Stomach smooth muscle (tissue), 2 donors: ENCODE results near the gene CTBP2.
"Not testable (repeated sequence)": the region's sequence is repeated elsewhere in the genome, so short reads cannot be mapped to it uniquely, and the experiment has no call there.

ENCODE experiments used
- H3K27ac ChIP-seq: one replicate; pipeline ENCODE4 v1.7.0; 2013; ENCODE audit warnings: mild to moderate bottlenecking, low read length, inconsistent platforms
- H3K27me3 ChIP-seq, 2 donors: one replicate each; pipeline ENCODE4 v1.7.0; 2013; ENCODE audit warnings: low read length in 2 of 2; ENCODE audit not compliant: insufficient read depth in 2 of 2, control insufficient read depth in 1 of 2
- H3K36me3 ChIP-seq, 2 donors: one replicate each; pipeline ENCODE4 v1.7.0; 2013; ENCODE audit warnings: low read length in 2 of 2; ENCODE audit not compliant: control insufficient read depth in 2 of 2, insufficient read depth in 2 of 2
- H3K4me1 ChIP-seq: one replicate; pipeline ENCODE4 v1.7.0; 2013; ENCODE audit warnings: low read length; ENCODE audit not compliant: control insufficient read depth, insufficient read depth
- H3K4me3 ChIP-seq, 2 donors: one replicate each; pipeline ENCODE4 v1.7.0; 2013; ENCODE audit warnings: low read length in 2 of 2
- H3K9ac ChIP-seq, 2 donors: one replicate each; pipeline ENCODE4 v1.7.0; 2013; ENCODE audit warnings: low read length in 2 of 2, mild to moderate bottlenecking in 1 of 2
- H3K9me3 ChIP-seq, 2 donors: one replicate each; pipeline ENCODE4 v1.7.0; 2013; ENCODE audit warnings: low read length in 2 of 2; ENCODE audit not compliant: control insufficient read depth in 2 of 2
- donor health status: healthy.
- donor health status: Pancreatic carcinoma.

CTBP2 gene

GRCh38 chr10:124990671-124991625 lies 169.4 kb downstream of the CTBP2 start:
- Histone ChIP-seq H3K9ac (no peak overlapping the region), H3K27ac (no peak overlapping the region), H3K36me3 (peaks cover 46 to 54% of the 10 kb centered on the region in 2 donors)

DNA sequence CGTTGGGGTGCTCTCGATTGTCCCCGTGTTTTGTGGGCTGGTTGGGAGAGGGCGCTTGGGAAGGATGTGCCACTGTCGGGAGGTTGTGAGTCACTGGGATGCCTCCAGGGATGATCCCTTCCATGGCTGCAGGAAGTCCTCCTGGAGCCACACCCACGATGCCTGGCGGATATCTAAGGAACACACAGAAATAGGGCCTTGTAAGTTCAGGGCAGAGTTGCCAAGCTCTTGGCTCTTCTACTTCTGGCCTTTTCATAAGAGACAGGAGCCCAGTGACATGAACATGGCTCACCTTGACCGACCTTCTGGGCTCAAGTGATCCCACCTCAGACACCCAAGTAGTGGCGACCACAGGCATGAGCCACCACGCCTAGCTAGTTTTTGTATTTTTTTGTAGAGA lies 170.8 kb downstream of the CTBP2 start:
- Histone ChIP-seq H3K27ac (no peak overlapping the region), H3K36me3 (peaks cover 46% of the 10 kb centered on the region in 2 donors), H3K4me1 (peaks cover 3% of the 10 kb centered on the region), H3K27me3 (no peaks in the 10 kb centered on the region), H3K4me3 (no peak overlapping the region), H3K9ac (no peak overlapping the region), H3K9me3 (no peaks in the 10 kb centered on the region)

More at GRCh38 chr10:124990671-124991625, 169.4 kb downstream of the CTBP2 start:
- Histone ChIP-seq H3K27me3 (no peaks in the 10 kb centered on the region), H3K9me3 (no peaks in the 10 kb centered on the region), H3K4me3 (no peak overlapping the region), H3K4me1 (peaks cover 6% of the 10 kb centered on the region)

GRCh38 chr10:124988753-124989152 lies 171.6 kb downstream of the CTBP2 start:
- peaks cover 39 to 43% of the 10 kb centered on the region in 2 donors for H3K36me3 ChIP-seq
- not testable (repeated sequence) for H3K4me1 ChIP-seq, H3K27ac ChIP-seq, H3K9ac ChIP-seq, H3K4me3 ChIP-seq, H3K9me3 ChIP-seq, H3K27me3 ChIP-seq

DNA sequence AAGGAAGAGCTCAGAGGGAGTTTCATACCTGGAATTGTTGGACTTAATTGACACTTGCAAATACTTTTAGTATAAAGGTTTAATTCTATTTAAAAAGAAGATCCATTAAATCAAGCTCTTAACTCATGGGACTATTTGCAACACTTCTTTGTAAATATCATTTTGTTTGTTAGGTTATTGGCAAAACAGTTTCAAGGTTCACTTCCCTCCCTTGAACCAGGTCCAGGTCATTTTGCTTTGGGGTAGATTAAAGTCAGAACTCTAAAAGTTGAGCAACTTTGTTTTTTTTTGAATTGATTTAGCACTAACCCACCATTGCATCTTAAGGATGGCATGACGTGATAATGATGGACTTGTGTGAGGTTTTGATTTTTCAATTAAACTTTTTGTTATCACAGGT lies 172.6 kb downstream of the CTBP2 start:
- H3K36me3 ChIP-seq: peaks cover 35 to 42% of the 10 kb centered on the region in 2 donors
- no peak overlapping the region for H3K9ac ChIP-seq
- peaks cover 3% of the 10 kb centered on the region for H3K4me1 ChIP-seq
- H3K4me3 ChIP-seq: no peak overlapping the region
- no peak overlapping the region for H3K27ac ChIP-seq
- no peaks in the 10 kb centered on the region for H3K27me3 ChIP-seq
- H3K9me3 ChIP-seq: no peaks in the 10 kb centered on the region

DNA sequence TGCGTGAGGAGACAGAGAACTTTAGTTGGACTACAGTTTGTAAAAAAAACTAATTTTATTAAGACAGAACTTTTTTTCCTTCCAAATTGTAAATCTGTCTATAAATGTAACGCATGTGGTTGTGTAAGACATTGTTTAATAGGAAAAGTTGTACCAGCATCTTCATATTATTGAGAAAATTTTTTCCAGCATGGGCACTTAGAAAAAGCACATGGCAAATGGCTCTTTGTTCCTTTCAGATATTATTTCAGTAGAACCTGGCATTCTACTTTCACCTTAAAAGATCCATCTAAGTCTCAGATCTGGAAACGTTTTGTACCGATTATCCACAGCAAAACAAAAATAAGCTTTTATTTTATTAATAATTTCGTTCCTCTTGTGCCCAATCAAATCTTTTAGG lies 175.2 kb downstream of the CTBP2 start:
- Histone ChIP-seq H3K4me1 (no peaks in the 10 kb centered on the region), H3K27me3 (no peaks in the 10 kb centered on the region), H3K9ac (no peak overlapping the region), H3K27ac (no peak overlapping the region), H3K9me3 (no peaks in the 10 kb centered on the region), H3K36me3 (peaks cover 26 to 34% of the 10 kb centered on the region in 2 donors), H3K4me3 (no peak overlapping the region)

DNA sequence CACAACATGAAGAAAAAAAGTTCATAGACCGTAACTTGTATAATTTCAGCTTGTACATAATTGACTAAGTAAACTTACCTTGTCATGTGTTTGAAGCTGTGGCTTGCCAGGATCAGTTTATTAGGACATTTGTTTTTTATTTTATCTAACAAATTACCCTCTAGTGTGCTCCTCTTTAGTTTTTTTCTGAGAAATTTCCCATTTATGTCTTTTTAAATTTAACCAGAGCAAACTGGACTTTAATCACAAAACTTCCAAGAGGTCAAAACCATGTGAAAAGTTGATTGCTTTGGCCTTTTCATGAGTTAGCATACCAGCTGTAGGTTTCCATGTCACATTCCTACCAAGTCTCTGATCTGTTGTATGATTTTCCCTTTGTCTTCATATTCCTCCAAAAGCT lies 176.0 kb downstream of the CTBP2 start:
- Histone ChIP-seq H3K4me3 (no peak overlapping the region), H3K9me3 (no peaks in the 10 kb centered on the region), H3K27me3 (no peaks in the 10 kb centered on the region), H3K36me3 (peaks cover 23 to 31% of the 10 kb centered on the region in 2 donors), H3K9ac (no peak overlapping the region), H3K4me1 (no peaks in the 10 kb centered on the region), H3K27ac (no peak overlapping the region)

DNA sequence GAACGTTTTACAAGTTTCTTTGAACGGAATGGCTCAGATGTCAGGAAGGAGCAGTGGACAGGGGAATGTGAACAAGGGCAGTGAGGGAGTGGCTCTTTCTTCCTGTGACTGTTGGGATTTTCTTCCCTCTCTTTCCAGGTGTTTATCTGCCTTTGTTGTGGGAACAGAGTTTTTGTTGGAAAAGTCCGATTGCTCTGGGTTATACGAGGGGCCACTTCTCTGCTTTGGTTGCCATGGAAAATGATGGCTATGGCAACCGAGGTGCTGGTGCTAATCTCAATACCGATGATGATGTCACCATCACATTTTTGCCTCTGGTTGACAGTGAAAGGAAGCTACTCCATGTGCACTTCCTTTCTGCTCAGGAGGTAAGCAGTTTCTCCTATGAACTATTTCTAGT lies 177.0 kb downstream of the CTBP2 start:
- no peak overlapping the region for H3K27ac ChIP-seq
- H3K9ac ChIP-seq: no peak overlapping the region
- H3K9me3 ChIP-seq: no peaks in the 10 kb centered on the region
- no peaks in the 10 kb centered on the region for H3K4me1 ChIP-seq
- H3K36me3 ChIP-seq: peaks cover 23 to 31% of the 10 kb centered on the region in 2 donors
- no peaks in the 10 kb centered on the region for H3K27me3 ChIP-seq
- no peak overlapping the region for H3K4me3 ChIP-seq

DNA sequence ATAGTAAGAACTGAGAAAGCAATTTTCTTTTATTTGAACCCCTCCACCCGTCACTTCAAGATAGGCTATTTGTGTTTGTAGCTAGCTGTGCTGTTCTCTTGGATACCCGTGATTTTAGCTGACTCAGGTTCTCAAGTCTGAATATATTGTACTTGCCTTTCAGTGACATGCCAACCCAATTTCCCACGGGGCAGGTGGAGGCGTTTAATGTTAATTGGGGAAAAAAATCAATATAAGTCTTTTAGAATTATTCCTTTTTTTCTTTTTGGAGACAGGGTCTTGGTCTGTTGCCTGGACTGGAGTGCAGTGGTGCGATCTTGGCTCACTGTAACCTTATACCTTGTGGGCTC lies 182.0 kb downstream of the CTBP2 start:
- peaks cover 12 to 21% of the 10 kb centered on the region in 2 donors for H3K36me3 ChIP-seq
- no peak overlapping the region for H3K4me3 ChIP-seq
- no peaks in the 10 kb centered on the region for H3K27me3 ChIP-seq
- H3K9me3 ChIP-seq: no peaks in the 10 kb centered on the region
- H3K4me1 ChIP-seq: peaks cover 3% of the 10 kb centered on the region
- H3K9ac ChIP-seq: no peak overlapping the region
- no peak overlapping the region for H3K27ac ChIP-seq

- no peak overlapping the region for H3K4me3 ChIP-seq
- H3K9ac ChIP-seq: no peak overlapping the region
- H3K9me3 ChIP-seq: no peaks in the 10 kb centered on the region
- H3K27me3 ChIP-seq: no peaks in the 10 kb centered on the region
- peaks cover 10 to 17% of the 10 kb centered on the region in 2 donors for H3K36me3 ChIP-seq
- H3K4me1 ChIP-seq: peaks cover 3% of the 10 kb centered on the region
- no peak overlapping the region for H3K27ac ChIP-seq
Observed at GRCh38 chr10:124977648-124978375, 182.6 kb downstream of the CTBP2 start.

- H3K27ac ChIP-seq: no peak overlapping the region
- H3K27me3 ChIP-seq: no peaks in the 10 kb centered on the region
- no peak overlapping the region for H3K9ac ChIP-seq
- no peak overlapping the region for H3K4me3 ChIP-seq
- peaks cover 11% of the 10 kb centered on the region in 2 donors for H3K36me3 ChIP-seq
- H3K4me1 ChIP-seq: peaks cover 3% of the 10 kb centered on the region
- H3K9me3 ChIP-seq: no peaks in the 10 kb centered on the region
Observed at GRCh38 chr10:124977161-124977560, 183.2 kb downstream of the CTBP2 start.
